Measurements from ENCODE around the gene RFC2.

The RFC2 gene

GRCh38 chr7:74216361-74216761, 37.8 kb downstream of the RFC2 start:
- Histone ChIP-seq H4K20me1 (ENCODE audit: insufficient read depth, low read length) (no peaks in the 10 kb centered on the region), H3K4me3 (ENCODE audit: low read depth in 1 of 2, low read length in 2 of 2) (peak overlapping the region in 1 of 2 experiments; percentile 25; a peak in 1 of 4 replicates), H3K9me3 (ENCODE audit: insufficient read depth, low read length, severe bottlenecking) (no peaks in the 10 kb centered on the region), H3K27me3 (ENCODE audit: insufficient read depth, low read length, poor library complexity) (no peaks in the 10 kb centered on the region), H2AFZ (ENCODE audit: low read depth, low read length) (no peak overlapping the region), H3K4me2 (ENCODE audit: insufficient read depth, low read length) (peak overlapping the region; percentile 50; the same call in 1 of the 2 replicates), H3K79me2 (ENCODE audit: insufficient read depth, low read length) (no peaks in the 10 kb centered on the region), H3K9ac (ENCODE audit: low read depth, low read length) (peak overlapping the region; percentile 65), H3K27ac (ENCODE audit: low read length) (peak overlapping the region; percentile 99), H3K36me3 (ENCODE audit: insufficient read depth, low read length) (no peaks in the 10 kb centered on the region), H3K4me1 (ENCODE audit: insufficient read depth, low read length) (peaks cover 62% of the 10 kb centered on the region)
- DNase-seq (no peak), ATAC-seq (ENCODE audit: insufficient read depth, low read depth) (no peak)
- TF ChIP-seq, protein P1, sequence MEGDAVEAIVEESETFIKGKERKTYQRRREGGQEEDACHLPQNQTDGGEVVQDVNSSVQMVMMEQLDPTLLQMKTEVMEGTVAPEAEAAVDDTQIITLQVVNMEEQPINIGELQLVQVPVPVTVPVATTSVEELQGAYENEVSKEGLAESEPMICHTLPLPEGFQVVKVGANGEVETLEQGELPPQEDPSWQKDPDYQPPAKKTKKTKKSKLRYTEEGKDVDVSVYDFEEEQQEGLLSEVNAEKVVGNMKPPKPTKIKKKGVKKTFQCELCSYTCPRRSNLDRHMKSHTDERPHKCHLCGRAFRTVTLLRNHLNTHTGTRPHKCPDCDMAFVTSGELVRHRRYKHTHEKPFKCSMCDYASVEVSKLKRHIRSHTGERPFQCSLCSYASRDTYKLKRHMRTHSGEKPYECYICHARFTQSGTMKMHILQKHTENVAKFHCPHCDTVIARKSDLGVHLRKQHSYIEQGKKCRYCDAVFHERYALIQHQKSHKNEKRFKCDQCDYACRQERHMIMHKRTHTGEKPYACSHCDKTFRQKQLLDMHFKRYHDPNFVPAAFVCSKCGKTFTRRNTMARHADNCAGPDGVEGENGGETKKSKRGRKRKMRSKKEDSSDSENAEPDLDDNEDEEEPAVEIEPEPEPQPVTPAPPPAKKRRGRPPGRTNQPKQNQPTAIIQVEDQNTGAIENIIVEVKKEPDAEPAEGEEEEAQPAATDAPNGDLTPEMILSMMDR (IDR thresholded peaks at IDR 0.05; ENCODE audit: borderline replicate concordance, extremely low read depth, low read length, poor library complexity, severe bottlenecking), result no peak
- no peak for TF ChIP-seq EZH2 (IDR thresholded peaks at IDR 0.05; ENCODE audit: borderline replicate concordance, low read depth, low read length, severe bottlenecking)

DNA sequence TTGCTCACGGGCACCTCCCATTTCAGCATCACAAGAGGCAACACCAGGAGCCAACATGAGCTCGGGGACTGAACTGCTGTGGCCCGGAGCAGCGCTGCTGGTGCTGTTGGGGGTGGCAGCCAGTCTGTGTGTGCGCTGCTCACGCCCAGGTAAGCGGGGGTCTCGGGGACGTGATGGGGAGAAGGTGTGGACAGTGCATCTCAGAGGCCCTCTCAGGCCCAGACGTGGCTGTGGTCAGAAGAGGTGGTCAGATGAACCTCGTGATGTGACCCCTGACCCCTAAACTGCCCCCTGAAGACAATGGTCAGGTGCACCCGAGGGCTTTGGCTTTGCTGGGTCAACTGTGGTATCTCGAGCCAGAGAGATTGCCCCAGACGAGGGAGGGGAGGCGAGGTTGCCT, 38.3 kb downstream of the RFC2 start:
- ATAC-seq (ENCODE audit: insufficient read depth, low read depth), result no peak
- Histone ChIP-seq H3K4me3 (ENCODE audit: low read depth in 1 of 2, low read length in 2 of 2) (no peak overlapping the region), H3K4me1 (ENCODE audit: insufficient read depth, low read length) (peaks cover 59% of the 10 kb centered on the region), H3K27ac (ENCODE audit: low read length) (peak overlapping the region; percentile 99), H3K36me3 (ENCODE audit: insufficient read depth, low read length) (no peaks in the 10 kb centered on the region), H3K79me2 (ENCODE audit: insufficient read depth, low read length) (no peaks in the 10 kb centered on the region), H3K27me3 (ENCODE audit: insufficient read depth, low read length, poor library complexity) (no peaks in the 10 kb centered on the region), H3K9me3 (ENCODE audit: insufficient read depth, low read length, severe bottlenecking) (no peaks in the 10 kb centered on the region), H2AFZ (ENCODE audit: low read depth, low read length) (no peak overlapping the region), H3K4me2 (ENCODE audit: insufficient read depth, low read length) (no peak overlapping the region; the same call in 1 of the 2 replicates), H4K20me1 (ENCODE audit: insufficient read depth, low read length) (no peaks in the 10 kb centered on the region), H3K9ac (ENCODE audit: low read depth, low read length) (peak overlapping the region; percentile 65)
- no peak for TF ChIP-seq EZH2 (IDR thresholded peaks at IDR 0.05; ENCODE audit: borderline replicate concordance, low read depth, low read length, severe bottlenecking)
- TF ChIP-seq, protein P1 (IDR thresholded peaks at IDR 0.05; ENCODE audit: borderline replicate concordance, extremely low read depth, low read length, poor library complexity, severe bottlenecking), result no peak
- DNase-seq, result no peak

- H3K4me3 ChIP-seq (ENCODE audit: low read depth in 1 of 2, low read length in 2 of 2), result no peak overlapping the region
Observed at GRCh38 chr7:74214816-74215630, 39.2 kb downstream of the RFC2 start.

More at GRCh38 chr7:74214816-74215630, 39.2 kb downstream of the RFC2 start:
- TF ChIP-seq, protein P1 (IDR thresholded peaks at IDR 0.05; ENCODE audit: borderline replicate concordance, extremely low read depth, low read length, poor library complexity, severe bottlenecking), result no peak
- TF ChIP-seq EZH2 (IDR thresholded peaks at IDR 0.05; ENCODE audit: borderline replicate concordance, low read depth, low read length, severe bottlenecking), result no peak
- DNase-seq, result no peak
- no peaks in the 10 kb centered on the region for H3K36me3 ChIP-seq (ENCODE audit: insufficient read depth, low read length)
- peak overlapping the region; percentile 99 for H3K27ac ChIP-seq (ENCODE audit: low read length)
- H3K4me1 ChIP-seq (ENCODE audit: insufficient read depth, low read length), result peaks cover 51% of the 10 kb centered on the region
- H3K9ac ChIP-seq (ENCODE audit: low read depth, low read length), result peak overlapping the region; percentile 65
- no peak overlapping the region for H3K4me2 ChIP-seq (ENCODE audit: insufficient read depth, low read length)
- H3K9me3 ChIP-seq (ENCODE audit: insufficient read depth, low read length, severe bottlenecking), result no peaks in the 10 kb centered on the region
- no peak for ATAC-seq (ENCODE audit: insufficient read depth, low read depth)
- no peaks in the 10 kb centered on the region for H4K20me1 ChIP-seq (ENCODE audit: insufficient read depth, low read length)
- no peak overlapping the region; the same call in 1 of the 2 replicates for H2AFZ ChIP-seq (ENCODE audit: low read depth, low read length)
- no peaks in the 10 kb centered on the region for H3K79me2 ChIP-seq (ENCODE audit: insufficient read depth, low read length)
- H3K27me3 ChIP-seq (ENCODE audit: insufficient read depth, low read length, poor library complexity), result no peaks in the 10 kb centered on the region

All from DND-41 (cell line).